GM12801 (cell line): ENCODE data around the gene PROCA1.

Source experiments
- TF ChIP-seq, protein P1 (sequence below): IDR thresholded peaks from one replicate; pipeline ENCODE4 v1.5.1; 2011; ENCODE audit warnings: control low read depth; ENCODE audit not compliant: insufficient read length; ENCODE audit errors: extremely low read depth

The PROCA1 gene

DNA sequence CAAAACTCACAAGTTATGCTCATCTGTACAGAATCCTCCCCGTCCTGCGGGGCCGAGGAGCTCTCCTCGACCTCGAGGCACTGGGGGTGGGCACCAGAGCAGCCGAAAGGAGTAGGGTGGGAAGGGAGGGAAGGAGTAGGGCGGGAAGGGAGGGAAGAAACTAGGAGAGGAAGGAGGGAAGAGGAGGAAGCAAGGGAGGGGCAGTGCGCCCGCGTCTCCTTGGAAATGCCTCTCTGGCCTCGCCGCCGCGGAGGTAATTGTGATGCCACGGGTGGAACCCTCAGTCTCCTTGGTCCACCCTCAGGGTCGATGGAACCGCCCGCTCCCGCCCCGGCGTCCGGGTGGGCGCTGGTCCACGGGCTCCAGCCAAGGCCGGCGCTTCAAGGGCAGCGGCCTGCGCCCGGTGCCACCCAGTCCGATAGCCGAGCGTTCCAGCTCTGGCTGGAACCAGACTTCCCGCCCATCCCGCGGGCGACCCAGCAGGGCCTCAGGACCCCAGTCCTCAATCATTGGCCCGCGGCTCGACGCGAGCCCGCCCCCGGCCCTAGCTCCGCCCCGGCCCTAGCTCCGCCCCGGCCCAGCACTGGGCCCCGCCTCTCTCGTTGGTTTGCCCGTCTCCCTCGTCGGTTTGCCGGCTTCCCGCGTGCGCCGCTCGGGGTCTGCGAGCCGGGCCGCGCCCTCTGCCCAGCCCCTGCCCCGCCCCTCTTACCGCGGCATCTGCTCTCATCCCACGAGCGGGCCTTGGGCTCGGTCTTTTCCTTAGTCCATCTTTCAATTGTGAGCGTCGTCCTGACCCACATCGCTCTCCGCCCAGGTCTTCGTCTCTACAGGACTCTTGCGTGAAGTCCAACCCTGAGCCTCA lies 596 bp downstream of the PROCA1 start:
- TF ChIP-seq, protein P1, sequence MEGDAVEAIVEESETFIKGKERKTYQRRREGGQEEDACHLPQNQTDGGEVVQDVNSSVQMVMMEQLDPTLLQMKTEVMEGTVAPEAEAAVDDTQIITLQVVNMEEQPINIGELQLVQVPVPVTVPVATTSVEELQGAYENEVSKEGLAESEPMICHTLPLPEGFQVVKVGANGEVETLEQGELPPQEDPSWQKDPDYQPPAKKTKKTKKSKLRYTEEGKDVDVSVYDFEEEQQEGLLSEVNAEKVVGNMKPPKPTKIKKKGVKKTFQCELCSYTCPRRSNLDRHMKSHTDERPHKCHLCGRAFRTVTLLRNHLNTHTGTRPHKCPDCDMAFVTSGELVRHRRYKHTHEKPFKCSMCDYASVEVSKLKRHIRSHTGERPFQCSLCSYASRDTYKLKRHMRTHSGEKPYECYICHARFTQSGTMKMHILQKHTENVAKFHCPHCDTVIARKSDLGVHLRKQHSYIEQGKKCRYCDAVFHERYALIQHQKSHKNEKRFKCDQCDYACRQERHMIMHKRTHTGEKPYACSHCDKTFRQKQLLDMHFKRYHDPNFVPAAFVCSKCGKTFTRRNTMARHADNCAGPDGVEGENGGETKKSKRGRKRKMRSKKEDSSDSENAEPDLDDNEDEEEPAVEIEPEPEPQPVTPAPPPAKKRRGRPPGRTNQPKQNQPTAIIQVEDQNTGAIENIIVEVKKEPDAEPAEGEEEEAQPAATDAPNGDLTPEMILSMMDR, result no peak

DNA sequence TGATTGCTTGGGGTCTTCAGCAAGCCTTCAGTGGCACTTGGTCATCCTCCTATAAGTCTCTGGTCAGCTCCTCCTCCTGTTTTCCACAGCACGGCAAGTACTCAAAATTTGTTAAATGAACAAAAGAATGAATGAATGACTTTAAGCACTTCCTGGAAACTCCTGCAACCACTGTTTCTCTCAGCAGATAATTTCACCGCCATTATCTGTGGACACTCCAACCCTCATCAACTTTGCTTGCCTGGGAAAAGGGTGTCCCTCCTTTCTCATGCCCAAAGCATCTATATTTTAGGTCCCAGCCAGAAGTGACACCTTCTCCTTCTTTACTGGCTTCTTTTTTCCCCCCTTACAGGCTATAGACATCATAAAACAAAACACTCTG lies 4.4 kb downstream of the PROCA1 start:
- TF ChIP-seq, protein P1, result no peak

DNA sequence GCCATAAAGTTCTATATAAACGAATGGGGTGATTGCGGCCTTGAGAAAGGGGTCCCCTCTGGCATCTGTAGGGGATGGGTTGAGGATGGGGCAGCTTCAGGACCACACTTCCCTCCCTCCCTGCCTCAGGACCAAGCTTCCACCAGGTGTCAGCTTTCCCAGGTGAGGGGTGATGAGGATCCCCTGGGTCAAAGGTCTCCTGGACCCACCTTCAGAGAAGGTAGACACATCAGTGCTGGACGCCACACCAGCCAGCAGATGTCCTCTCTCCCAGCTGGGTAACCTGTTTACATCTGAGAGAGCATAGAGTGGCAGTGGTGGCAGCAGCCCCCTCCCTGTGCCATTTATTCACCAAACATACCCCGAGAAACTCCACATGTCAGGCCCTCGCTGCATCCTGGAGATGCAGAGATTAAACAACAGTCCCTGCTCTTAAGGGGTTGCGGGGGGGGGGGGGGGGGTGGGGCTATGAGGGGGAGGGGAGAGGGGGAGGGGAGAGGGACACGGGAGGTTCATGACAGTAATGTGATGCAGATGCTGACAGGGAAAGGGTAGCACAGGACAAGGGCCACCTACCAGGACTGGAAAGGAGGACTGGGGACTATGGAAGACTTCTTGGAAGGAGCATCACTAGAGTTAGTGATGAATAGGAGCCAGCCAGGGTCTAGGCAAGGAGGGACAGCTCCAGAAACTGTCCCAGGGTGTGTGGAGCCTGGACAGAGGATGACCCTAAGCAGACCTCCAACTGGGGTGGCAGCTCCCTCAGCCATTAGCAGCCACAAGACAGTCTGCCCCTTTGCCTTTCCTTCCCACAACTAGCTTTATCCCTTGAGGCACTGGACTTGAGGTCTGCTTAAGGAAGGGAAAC lies 5.0 kb downstream of the PROCA1 start:
- TF ChIP-seq, protein P1, result no peak

DNA sequence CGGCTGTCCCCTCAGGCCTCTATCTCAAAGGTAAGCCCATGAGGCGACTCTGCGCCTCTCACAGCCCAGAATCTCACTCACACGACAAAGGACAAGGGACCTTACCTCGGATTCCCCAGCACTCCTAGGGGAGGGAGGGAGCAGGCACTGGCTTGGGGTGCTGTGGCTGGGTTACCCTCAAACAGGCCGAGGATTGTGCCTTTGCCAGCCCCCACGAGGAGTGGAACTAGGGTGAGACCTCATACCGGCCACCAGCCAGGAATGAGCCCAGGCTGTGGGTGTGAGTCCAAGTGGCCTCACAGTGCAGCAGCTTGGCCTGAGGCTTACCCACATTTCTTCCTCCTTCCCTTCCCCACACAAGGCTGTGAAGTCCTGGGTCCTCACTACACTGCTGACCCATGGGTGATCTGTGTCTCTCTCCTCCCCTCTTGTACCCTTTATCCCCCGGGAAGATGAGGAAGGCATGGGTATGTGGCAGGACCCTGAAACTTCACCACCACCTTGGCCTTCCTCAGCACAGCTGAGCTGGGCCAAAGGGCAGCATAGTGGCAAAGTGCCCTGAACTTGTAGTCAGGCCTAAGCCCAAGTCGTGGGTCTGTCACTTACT lies 5.9 kb downstream of the PROCA1 start:
- TF ChIP-seq, protein P1, result no peak

DNA sequence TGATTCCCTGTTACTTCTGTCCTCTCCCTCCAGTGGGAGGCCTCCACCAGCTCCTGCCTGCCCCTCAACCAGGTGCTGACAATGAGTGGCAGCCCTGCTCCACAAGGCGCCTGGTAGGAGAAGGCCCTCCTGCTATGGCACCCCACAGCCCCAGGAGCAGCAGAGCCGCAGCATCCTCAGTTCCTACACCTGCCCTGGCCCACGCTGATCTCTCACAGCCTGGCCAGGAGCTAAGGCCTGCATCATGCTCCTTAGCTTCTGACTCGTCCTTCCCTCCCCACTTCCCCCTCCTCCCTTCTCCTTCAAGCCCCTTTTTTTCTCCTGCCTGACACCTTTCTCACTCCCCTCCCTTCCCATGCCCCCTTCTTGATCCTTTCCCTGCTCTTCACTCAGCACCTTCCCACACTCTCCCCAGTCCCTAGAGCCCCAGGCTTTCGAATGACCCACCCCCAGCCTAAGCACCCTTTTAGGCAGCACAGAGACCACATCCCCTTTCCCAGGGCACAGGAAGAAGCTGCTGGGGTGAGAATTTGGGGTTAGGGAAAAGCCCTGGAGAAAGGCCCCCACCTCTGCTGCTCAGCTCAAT lies 6.5 kb downstream of the PROCA1 start:
- TF ChIP-seq, protein P1, result no peak

DNA sequence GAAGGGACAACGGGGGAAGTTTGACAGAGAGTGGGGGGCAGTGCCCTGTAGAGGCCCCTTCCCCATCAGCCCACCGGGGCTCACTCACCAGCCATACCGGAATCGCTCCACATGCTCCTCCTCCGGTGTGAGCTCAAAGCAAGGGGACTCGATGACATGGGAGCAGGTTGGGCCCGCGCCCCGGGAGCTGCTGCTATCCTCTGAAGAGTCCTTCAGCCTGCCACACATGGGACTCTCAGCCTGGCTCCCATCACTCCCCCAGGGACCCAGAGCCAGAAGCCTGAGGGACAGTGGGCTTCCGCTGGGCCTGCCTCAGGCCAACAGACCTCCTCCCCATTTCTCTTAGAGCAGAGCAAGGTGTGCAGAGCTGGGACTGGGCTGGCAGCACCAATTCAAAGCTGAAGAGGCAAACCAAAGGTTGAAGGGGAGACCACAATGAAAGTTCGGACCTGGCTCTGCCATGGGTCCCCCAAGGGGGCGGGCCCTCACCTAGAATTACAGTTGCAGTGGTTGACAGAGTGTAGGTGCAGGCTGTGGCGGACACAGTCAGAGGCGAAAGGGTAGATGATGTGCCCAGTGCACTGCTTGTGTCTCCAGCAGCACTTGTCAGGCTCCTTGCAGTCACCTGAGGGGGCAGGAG lies 7.3 kb downstream of the PROCA1 start:
- TF ChIP-seq, protein P1, result no peak
